Lower lobe of right lung (tissue), 2 donors: ENCODE measurements around the gene ISOC2. TPM values are rescaled to one million over a fixed set of nuclear protein-coding genes. Genes with fewer than 3 reads are reported as not detected.

ENCODE experiments used
- ATAC-seq, 2 donors: fragments of 200-7000 bp; cut with Tn5 transposase; one replicate each; pipeline ENCODE4 v1.9.1; 2020 to 2022; ENCODE audit warnings: mild to moderate bottlenecking in 2 of 2, moderate library complexity in 2 of 2
- DNase-seq: peaks from one replicate; pipeline ENCODE4 v3.0.0-alpha.2; 2020
- H3K27ac ChIP-seq: fragments of 200-600 bp; one replicate; pipeline ENCODE4 v1.8.0; 2022
- H3K27me3 ChIP-seq: fragments of 200-600 bp; one replicate; pipeline ENCODE4 v1.8.0; 2022; ENCODE audit warnings: low read depth
- H3K36me3 ChIP-seq: fragments of 200-600 bp; one replicate; pipeline ENCODE4 v1.8.0; 2022; ENCODE audit warnings: mild to moderate bottlenecking
- H3K4me1 ChIP-seq: fragments of 200-600 bp; one replicate; pipeline ENCODE4 v1.8.0; 2022
- H3K4me3 ChIP-seq: fragments of 200-600 bp; one replicate; pipeline ENCODE4 v1.8.0; 2022; ENCODE audit warnings: mild to moderate bottlenecking
- H3K9me3 ChIP-seq: fragments of 200-600 bp; one replicate; pipeline ENCODE4 v1.8.0; 2022
- CTCF ChIP-seq: fragments of 200-600 bp; IDR thresholded peaks from one replicate; pipeline ENCODE4 v1.8.0; 2022; ENCODE audit warnings: antibody characterized with exemption, mild to moderate bottlenecking
- intact Hi-C: fragments of 100-400 bp; cut with DNase I; formaldehyde crosslinking; loops from one replicate; pipeline ENCODE4 v1.11.0; 2022
- total RNA-seq: library from RNA; stranded (reverse); fragmentation: NEBNext Ultra II Directional; extraction: Animal tissue kit (Norgen Biotek cat#: 25700); gene quantifications from one replicate; pipeline ENCODE4 v1.2.1, GENCODE V29; 2021
- donor health status: DM: no; HTN: yes; CAD: no; lungs with severe emphysema.

Gene ISOC2
- total RNA-seq, 1 donor from 2014 or later: 28.6 TPM

- peaks cover 6% of the 10 kb centered on the region for H3K36me3 ChIP-seq
- no peak within 1 kb of the TSS for H3K4me3 ChIP-seq
- DNase-seq (no peak), ATAC-seq (no peak)
- TF ChIP-seq CTCF: no peak
- peak within 1 kb of the TSS; percentile 78 for H3K27ac ChIP-seq
- peaks cover 8% of the 10 kb centered on the region for H3K27me3 ChIP-seq
- intact Hi-C loops: no loop called here
- H3K9me3 ChIP-seq: no peaks in the 10 kb centered on the region
- peaks cover 43% of the 10 kb centered on the region for H3K4me1 ChIP-seq
Observed at GRCh38 chr19:55487924-55488687, 26.7 kb upstream of the ISOC2 start, which contains the start of gene SSC5D. SSC5D (plus strand) TSS chr19:55488436; CDS start chr19:55488590, 154 bp downstream.

GRCh38 chr19:55486971-55487923, 25.8 kb upstream of the ISOC2 start:
- Histone ChIP-seq H3K27me3 (peaks cover 8% of the 10 kb centered on the region), H3K36me3 (peaks cover 15% of the 10 kb centered on the region), H3K9me3 (no peaks in the 10 kb centered on the region), H3K4me3 (peak overlapping the region; percentile 11), H3K4me1 (peaks cover 43% of the 10 kb centered on the region), H3K27ac (peak overlapping the region; percentile 78)
- TF ChIP-seq CTCF: no peak
- intact Hi-C loops: no loop called here
- peak; percentile 38 to 42 for ATAC-seq
- DNase-seq: no peak

GRCh38 chr19:55486043-55486970, 24.9 kb upstream of the ISOC2 start:
- Histone ChIP-seq H3K9me3 (no peaks in the 10 kb centered on the region), H3K4me3 (peak overlapping the region; percentile 71), H3K4me1 (peaks cover 42% of the 10 kb centered on the region), H3K36me3 (peaks cover 22% of the 10 kb centered on the region), H3K27me3 (peaks cover 8% of the 10 kb centered on the region), H3K27ac (peak overlapping the region; percentile 78)
- intact Hi-C loops: no loop called here
- no peak for ATAC-seq
- no peak for TF ChIP-seq CTCF
- no peak for DNase-seq

- Histone ChIP-seq H3K4me1 (peaks cover 38% of the 10 kb centered on the region), H3K9me3 (no peaks in the 10 kb centered on the region), H3K27me3 (peaks cover 8% of the 10 kb centered on the region), H3K27ac (peak overlapping the region; percentile 77), H3K36me3 (peaks cover 28% of the 10 kb centered on the region), H3K4me3 (peak overlapping the region; percentile 71)
- TF ChIP-seq CTCF: no peak
- ATAC-seq (no peak), DNase-seq (no peak)
- intact Hi-C loops: no loop called here
Observed at GRCh38 chr19:55485439-55486011, 24.1 kb upstream of the ISOC2 start.
